GM19043 (cell line): Measurements from ENCODE around the gene TP53TG3.
"Not testable (repeated sequence)": the region's sequence is repeated elsewhere in the genome, so short reads cannot be mapped to it uniquely, and the experiment has no call there.

Source experiments
- ATAC-seq: cut with Tn5 transposase; IDR thresholded peaks from one replicate; pipeline ENCODE4 v1.9.1; 2021; ENCODE audit warnings: low read depth; ENCODE audit not compliant: unreplicated experiment

TP53TG3 gene

GRCh38 chr16:32676065-32676464 is at the start of gene TP53TG3:
TSS of gene TP53TG3 (minus strand) at chr16:32676165. CDS start at chr16:32676097, 68 bp downstream.
- not testable (repeated sequence) for ATAC-seq

- not testable (repeated sequence) for ATAC-seq
Measured at GRCh38 chr16:32650876-32651275, 25.1 kb downstream of the TP53TG3 start.

GRCh38 chr16:32647562-32647961 is 28.4 kb downstream of the TP53TG3 start:
- ATAC-seq = not testable (repeated sequence)

- ATAC-seq = not testable (repeated sequence)
Measured at GRCh38 chr16:32646780-32647179, 29.2 kb downstream of the TP53TG3 start.

- ATAC-seq = not testable (repeated sequence)
Measured at GRCh38 chr16:32646177-32646576, 29.8 kb downstream of the TP53TG3 start.

- not testable (repeated sequence) for ATAC-seq
Measured at GRCh38 chr16:32645278-32645908, 30.6 kb downstream of the TP53TG3 start.

GRCh38 chr16:32644715-32645114 is 31.2 kb downstream of the TP53TG3 start:
- not testable (repeated sequence) for ATAC-seq

GRCh38 chr16:32637614-32638013 is 38.4 kb downstream of the TP53TG3 start:
- not testable (repeated sequence) for ATAC-seq

GRCh38 chr16:32632096-32632495 is 43.9 kb downstream of the TP53TG3 start:
- not testable (repeated sequence) for ATAC-seq
